GM21576 (cell line): ENCODE measurements around the gene WWOX.
"Not testable (repeated sequence)": the region's sequence is repeated elsewhere in the genome, so short reads cannot be mapped to it uniquely, and the experiment has no call there.

Experiments
- ATAC-seq: cut with Tn5 transposase; IDR thresholded peaks from one replicate; pipeline ENCODE4 v1.9.1; 2021; ENCODE audit warnings: mild to moderate bottlenecking, moderate library complexity; ENCODE audit not compliant: unreplicated experiment

Gene WWOX

GRCh38 chr16:78667675-78668074 lies 568.2 kb downstream of the WWOX start:
- ATAC-seq = no peak

GRCh38 chr16:78668393-78668792 lies 568.9 kb downstream of the WWOX start:
- ATAC-seq = no peak

GRCh38 chr16:78669994-78670393 lies 570.5 kb downstream of the WWOX start:
- no peak for ATAC-seq

- no peak for ATAC-seq
Observed at GRCh38 chr16:78672779-78673556, 573.5 kb downstream of the WWOX start.

- no peak for ATAC-seq
Observed at GRCh38 chr16:78673884-78674283, 574.4 kb downstream of the WWOX start.

- ATAC-seq = no peak
Observed at GRCh38 chr16:78675312-78675711, 575.9 kb downstream of the WWOX start.

- no peak for ATAC-seq
Observed at GRCh38 chr16:78675951-78676792, 576.7 kb downstream of the WWOX start.

GRCh38 chr16:78677181-78677731 lies 577.8 kb downstream of the WWOX start:
- ATAC-seq = no peak

GRCh38 chr16:78679546-78679945 lies 580.1 kb downstream of the WWOX start:
- ATAC-seq = no peak

GRCh38 chr16:78681743-78682142 lies 582.3 kb downstream of the WWOX start:
- ATAC-seq = no peak

GRCh38 chr16:78684030-78684611 lies 584.7 kb downstream of the WWOX start:
- ATAC-seq = no peak

GRCh38 chr16:78684655-78685375 lies 585.4 kb downstream of the WWOX start:
- ATAC-seq = no peak

GRCh38 chr16:78686601-78687000 lies 587.1 kb downstream of the WWOX start:
- ATAC-seq = no peak

GRCh38 chr16:78689028-78689427 lies 589.6 kb downstream of the WWOX start:
- ATAC-seq = no peak

- ATAC-seq = no peak
Observed at GRCh38 chr16:78689536-78689935, 590.1 kb downstream of the WWOX start.

- no peak for ATAC-seq
Observed at GRCh38 chr16:78690510-78690909, 591.1 kb downstream of the WWOX start.

- ATAC-seq = not testable (repeated sequence)
Observed at GRCh38 chr16:78691746-78692145, 592.3 kb downstream of the WWOX start.

GRCh38 chr16:78693496-78693895 lies 594.0 kb downstream of the WWOX start:
- no peak for ATAC-seq

- ATAC-seq = no peak
Observed at GRCh38 chr16:78694414-78694813, 595.0 kb downstream of the WWOX start.

- no peak for ATAC-seq
Observed at GRCh38 chr16:78695391-78695790, 595.9 kb downstream of the WWOX start.

GRCh38 chr16:78696797-78697196 lies 597.3 kb downstream of the WWOX start:
- no peak for ATAC-seq
